ENCODE data around the gene STX7.
"Not testable (repeated sequence)": the region's sequence is repeated elsewhere in the genome, so short reads cannot be mapped to it uniquely, and the experiment has no call there.

STX7 gene

GRCh38 chr6:132512638-132513632 is at the start of gene STX7:
TSS of gene STX7 (minus strand) at chr6:132513116. CDS start at chr6:132503530, 9,586 bp downstream.
- no peaks in the 10 kb centered on the region for H3K27me3 ChIP-seq (ENCODE audit: insufficient read depth, low read length)
- peak within 1 kb of the TSS; percentile 76 for H3K9ac ChIP-seq (ENCODE audit: low read length)
- H3K27ac ChIP-seq (ENCODE audit: low read depth, low read length, poor library complexity, severe bottlenecking): peak within 1 kb of the TSS; percentile 82
- H3F3A ChIP-seq (ENCODE audit: insufficient read depth, low read length): no peaks in the 10 kb centered on the region
- no peaks in the 10 kb centered on the region for H3K9me2 ChIP-seq (ENCODE audit: low read depth, low read length)
- no peak for TF ChIP-seq EZH2 (IDR thresholded peaks at IDR 0.05; ENCODE audit: borderline replicate concordance, low read length)
- TF ChIP-seq, protein P1, sequence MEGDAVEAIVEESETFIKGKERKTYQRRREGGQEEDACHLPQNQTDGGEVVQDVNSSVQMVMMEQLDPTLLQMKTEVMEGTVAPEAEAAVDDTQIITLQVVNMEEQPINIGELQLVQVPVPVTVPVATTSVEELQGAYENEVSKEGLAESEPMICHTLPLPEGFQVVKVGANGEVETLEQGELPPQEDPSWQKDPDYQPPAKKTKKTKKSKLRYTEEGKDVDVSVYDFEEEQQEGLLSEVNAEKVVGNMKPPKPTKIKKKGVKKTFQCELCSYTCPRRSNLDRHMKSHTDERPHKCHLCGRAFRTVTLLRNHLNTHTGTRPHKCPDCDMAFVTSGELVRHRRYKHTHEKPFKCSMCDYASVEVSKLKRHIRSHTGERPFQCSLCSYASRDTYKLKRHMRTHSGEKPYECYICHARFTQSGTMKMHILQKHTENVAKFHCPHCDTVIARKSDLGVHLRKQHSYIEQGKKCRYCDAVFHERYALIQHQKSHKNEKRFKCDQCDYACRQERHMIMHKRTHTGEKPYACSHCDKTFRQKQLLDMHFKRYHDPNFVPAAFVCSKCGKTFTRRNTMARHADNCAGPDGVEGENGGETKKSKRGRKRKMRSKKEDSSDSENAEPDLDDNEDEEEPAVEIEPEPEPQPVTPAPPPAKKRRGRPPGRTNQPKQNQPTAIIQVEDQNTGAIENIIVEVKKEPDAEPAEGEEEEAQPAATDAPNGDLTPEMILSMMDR (IDR thresholded peaks at IDR 0.05; ENCODE audit: low read length): no peak
- peak within 1 kb of the TSS; percentile 83 for H3K4me3 ChIP-seq (ENCODE audit: low read depth, low read length, poor library complexity, severe bottlenecking)
- H3K4me2 ChIP-seq (ENCODE audit: low read length): peak within 1 kb of the TSS; percentile 98
- no peaks in the 10 kb centered on the region for H4K20me1 ChIP-seq (ENCODE audit: insufficient read depth, low read length)
- H2AFZ ChIP-seq (ENCODE audit: low read length): peak within 1 kb of the TSS; percentile 96
- H3K4me1 ChIP-seq (ENCODE audit: insufficient read depth, low read length, severe bottlenecking): peaks cover 44% of the 10 kb centered on the region
- peaks cover 43% of the 10 kb centered on the region for H3K79me2 ChIP-seq (ENCODE audit: insufficient read depth, low read length)
- H3K9me3 ChIP-seq (ENCODE audit: low read length): no peaks in the 10 kb centered on the region
- peaks cover 11% of the 10 kb centered on the region; the same call in 1 of the 2 replicates for H3K36me3 ChIP-seq (ENCODE audit: insufficient read depth, low read length)

DNA sequence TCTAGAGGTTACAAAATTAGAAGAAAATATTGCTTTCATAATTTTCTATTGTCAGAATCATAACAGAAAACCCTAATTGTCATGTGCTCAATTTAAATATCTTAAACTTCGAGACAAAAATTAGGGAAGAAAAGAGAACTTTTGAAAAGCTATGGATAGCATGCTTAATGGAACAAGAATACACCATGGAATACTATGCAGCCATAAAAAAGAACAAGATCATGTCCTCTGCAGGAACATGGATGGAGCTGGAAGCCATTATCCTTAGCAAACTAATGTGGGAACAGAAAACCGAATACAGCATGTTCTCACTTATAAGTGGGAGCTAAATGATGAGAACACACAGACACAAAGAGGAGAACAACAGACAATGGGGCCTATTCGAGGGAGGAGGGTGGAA is 47.2 kb upstream of the STX7 start:
- H3K27ac ChIP-seq (ENCODE audit: low read depth, low read length, poor library complexity, severe bottlenecking); H4K20me1 ChIP-seq (ENCODE audit: insufficient read depth, low read length); H3K4me1 ChIP-seq (ENCODE audit: insufficient read depth, low read length, severe bottlenecking); H3K4me2 ChIP-seq (ENCODE audit: low read length); H3K9me2 ChIP-seq (ENCODE audit: low read depth, low read length); H3F3A ChIP-seq (ENCODE audit: insufficient read depth, low read length); H3K27me3 ChIP-seq (ENCODE audit: insufficient read depth, low read length); H3K79me2 ChIP-seq (ENCODE audit: insufficient read depth, low read length); H3K9ac ChIP-seq (ENCODE audit: low read length); H3K4me3 ChIP-seq (ENCODE audit: low read depth, low read length, poor library complexity, severe bottlenecking); H2AFZ ChIP-seq (ENCODE audit: low read length); H3K36me3 ChIP-seq (ENCODE audit: insufficient read depth, low read length); H3K9me3 ChIP-seq (ENCODE audit: low read length): not testable (repeated sequence)

DNA sequence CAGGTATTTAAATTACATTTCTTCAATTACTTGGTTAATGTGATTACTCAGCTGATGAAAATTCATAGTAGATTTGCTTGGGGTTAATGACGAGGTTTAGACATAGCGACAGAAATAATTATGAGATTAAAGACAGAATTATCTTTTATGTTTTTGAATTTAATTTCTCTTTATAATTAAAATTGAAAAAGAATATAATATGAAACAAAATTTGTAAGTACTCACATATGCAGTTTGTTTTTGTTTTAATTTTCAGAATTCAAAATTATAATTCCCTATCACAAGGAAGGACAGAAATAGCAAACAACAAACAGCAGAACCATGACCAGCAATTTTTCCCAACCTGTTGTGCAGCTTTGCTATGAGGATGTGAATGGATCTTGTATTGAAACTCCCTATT is 39.5 kb upstream of the STX7 start, which contains the start of gene TAAR8:
Gene TAAR8 (plus strand): TSS at position 301 of the 400 bp plus-strand sequence. CDS start 21 bp downstream, at position 322.
- H3K27me3 ChIP-seq (ENCODE audit: insufficient read depth, low read length): no peaks in the 10 kb centered on the region
- H3K9ac ChIP-seq (ENCODE audit: low read length): no peak within 1 kb of the TSS

More for the DNA sequence above, 39.5 kb upstream of the STX7 start, which contains the start of gene TAAR8:
- Histone ChIP-seq H2AFZ (ENCODE audit: low read length) (no peak within 1 kb of the TSS), H4K20me1 (ENCODE audit: insufficient read depth, low read length) (no peaks in the 10 kb centered on the region), H3K9me2 (ENCODE audit: low read depth, low read length) (no peaks in the 10 kb centered on the region), H3K27ac (ENCODE audit: low read depth, low read length, poor library complexity, severe bottlenecking) (no peak within 1 kb of the TSS), H3K79me2 (ENCODE audit: insufficient read depth, low read length) (no peaks in the 10 kb centered on the region), H3K9me3 (ENCODE audit: low read length) (no peaks in the 10 kb centered on the region), H3K4me1 (ENCODE audit: insufficient read depth, low read length, severe bottlenecking) (no peaks in the 10 kb centered on the region), H3K4me2 (ENCODE audit: low read length) (no peak within 1 kb of the TSS), H3K4me3 (ENCODE audit: low read depth, low read length, poor library complexity, severe bottlenecking) (no peak within 1 kb of the TSS), H3K36me3 (ENCODE audit: insufficient read depth, low read length) (no peaks in the 10 kb centered on the region), H3F3A (ENCODE audit: insufficient read depth, low read length) (no peaks in the 10 kb centered on the region)
- TF ChIP-seq, protein P1 (IDR thresholded peaks at IDR 0.05; ENCODE audit: low read length): no peak
- no peak for TF ChIP-seq EZH2 (IDR thresholded peaks at IDR 0.05; ENCODE audit: borderline replicate concordance, low read length)

All from OCI-LY1 (cell line).